ENCODE data around the gene CLDN20. TPM values are rescaled to one million over a fixed set of nuclear protein-coding genes. Genes with fewer than 3 reads are reported as not detected.
"Not testable (repeated sequence)": the region's sequence is repeated elsewhere in the genome, so short reads cannot be mapped to it uniquely, and the experiment has no call there.

Gene CLDN20
- total and polyA plus RNA-seq, 3 donors from 2014 or later: 0.26 TPM; not detected in 2

- intact Hi-C loops (cut with DNase I; ENCODE audit: low total_unique reads): no loop called here
- TF ChIP-seq, protein P1, sequence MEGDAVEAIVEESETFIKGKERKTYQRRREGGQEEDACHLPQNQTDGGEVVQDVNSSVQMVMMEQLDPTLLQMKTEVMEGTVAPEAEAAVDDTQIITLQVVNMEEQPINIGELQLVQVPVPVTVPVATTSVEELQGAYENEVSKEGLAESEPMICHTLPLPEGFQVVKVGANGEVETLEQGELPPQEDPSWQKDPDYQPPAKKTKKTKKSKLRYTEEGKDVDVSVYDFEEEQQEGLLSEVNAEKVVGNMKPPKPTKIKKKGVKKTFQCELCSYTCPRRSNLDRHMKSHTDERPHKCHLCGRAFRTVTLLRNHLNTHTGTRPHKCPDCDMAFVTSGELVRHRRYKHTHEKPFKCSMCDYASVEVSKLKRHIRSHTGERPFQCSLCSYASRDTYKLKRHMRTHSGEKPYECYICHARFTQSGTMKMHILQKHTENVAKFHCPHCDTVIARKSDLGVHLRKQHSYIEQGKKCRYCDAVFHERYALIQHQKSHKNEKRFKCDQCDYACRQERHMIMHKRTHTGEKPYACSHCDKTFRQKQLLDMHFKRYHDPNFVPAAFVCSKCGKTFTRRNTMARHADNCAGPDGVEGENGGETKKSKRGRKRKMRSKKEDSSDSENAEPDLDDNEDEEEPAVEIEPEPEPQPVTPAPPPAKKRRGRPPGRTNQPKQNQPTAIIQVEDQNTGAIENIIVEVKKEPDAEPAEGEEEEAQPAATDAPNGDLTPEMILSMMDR (IDR thresholded peaks at IDR 0.05): no peak
- no peak for TF ChIP-seq POLR2A (IDR thresholded peaks at IDR 0.05)
- H3K27me3 ChIP-seq: no peaks in the 10 kb centered on the region
- no peaks in the 10 kb centered on the region for H3K36me3 ChIP-seq (ENCODE audit: low read depth, missing control alignments)
- H3K9me3 ChIP-seq: no peaks in the 10 kb centered on the region
- DNase-seq: no peak
- H3K4me3 ChIP-seq: no peak overlapping the region
- no peak overlapping the region for H3K27ac ChIP-seq
- WGBS, 2 donors: 71 to 78% methylated on average over 6 of the region's 6 CpGs
- H3K4me1 ChIP-seq: peaks cover 11% of the 10 kb centered on the region
These were observed 47.3 kb downstream of the CLDN20 start for GRCh38 chr6:155311086-155311485.

- peaks cover 11% of the 10 kb centered on the region for H3K4me1 ChIP-seq
- H3K27me3 ChIP-seq: no peaks in the 10 kb centered on the region
- TF ChIP-seq POLR2A (IDR thresholded peaks at IDR 0.05): no peak
- TF ChIP-seq, protein P1 (IDR thresholded peaks at IDR 0.05): no peak
- H3K27ac ChIP-seq: no peak overlapping the region
- no peaks in the 10 kb centered on the region for H3K9me3 ChIP-seq
- WGBS, 2 donors: 93 to 96% methylated on average over 2 of the region's 2 CpGs
- no peak for DNase-seq
- no peak overlapping the region for H3K4me3 ChIP-seq
- H3K36me3 ChIP-seq (ENCODE audit: low read depth, missing control alignments): no peaks in the 10 kb centered on the region
- intact Hi-C loops (cut with DNase I; ENCODE audit: low total_unique reads): no loop called here
These were observed 47.8 kb downstream of the CLDN20 start for GRCh38 chr6:155311583-155311982.

DNA sequence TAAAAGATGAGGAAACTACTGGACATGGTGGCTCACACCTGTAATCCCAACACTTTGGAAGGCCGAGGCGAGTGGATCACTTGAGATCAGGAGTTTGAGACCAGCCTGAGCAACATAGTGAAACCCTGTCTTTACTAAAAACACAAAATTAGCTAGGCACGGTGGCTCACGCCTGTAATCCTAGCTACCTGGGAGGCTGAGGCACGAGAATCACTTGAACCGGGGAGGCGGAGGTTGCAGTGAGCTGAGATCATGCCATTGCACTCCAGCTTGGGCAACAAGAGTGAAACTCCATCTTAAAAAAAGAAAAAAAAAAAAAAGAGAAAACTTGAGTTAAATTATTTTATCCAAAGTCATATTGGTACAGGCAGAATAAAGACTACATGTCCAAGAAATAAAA is 49.1 kb downstream of the CLDN20 start:
- DNase-seq; H3K9me3 ChIP-seq; H3K4me3 ChIP-seq; intact Hi-C loops (cut with DNase I; ENCODE audit: low total_unique reads); H3K27ac ChIP-seq; H3K36me3 ChIP-seq (ENCODE audit: low read depth, missing control alignments); H3K27me3 ChIP-seq: not testable (repeated sequence)
- peaks cover 11% of the 10 kb centered on the region for H3K4me1 ChIP-seq
- 75 to 84% methylated on average over 7 of the region's 7 CpGs for WGBS, 2 donors

GRCh38 chr6:155313602-155314091 is 49.8 kb downstream of the CLDN20 start:
- WGBS, 2 donors: 1 to 3% methylated on average over 15 of the region's 15 CpGs

GRCh38 chr6:155314092-155314772 is 50.4 kb downstream of the CLDN20 start, which contains the start of gene TFB1M:
Gene TFB1M, minus strand, starts transcription at chr6:155314484. Its CDS starts 56 bp downstream, at chr6:155314428.
- peak; percentile 30 for TF ChIP-seq POLR2A (IDR thresholded peaks at IDR 0.05)
- TF ChIP-seq, protein P1 (IDR thresholded peaks at IDR 0.05): peak in 1 of 3 experiments; percentile 1
- Histone ChIP-seq H3K4me3 (peak within 1 kb of the TSS; percentile 82 to 83), H3K27me3 (no peaks in the 10 kb centered on the region), H3K36me3 (ENCODE audit: low read depth, missing control alignments) (no peaks in the 10 kb centered on the region), H3K27ac (peak within 1 kb of the TSS; percentile 48 to 75), H3K9me3 (no peaks in the 10 kb centered on the region), H3K4me1 (peaks cover 11% of the 10 kb centered on the region)
- 0% methylated on average over 8 to 52 of the region's 52 CpGs for WGBS, 2 donors
- peak; percentile 99 for DNase-seq
- intact Hi-C loops (cut with DNase I; ENCODE audit: low total_unique reads): no loop called here

More at GRCh38 chr6:155313602-155314091, 49.8 kb downstream of the CLDN20 start:
- no peak for TF ChIP-seq POLR2A (IDR thresholded peaks at IDR 0.05)
- TF ChIP-seq, protein P1 (IDR thresholded peaks at IDR 0.05): no peak
- H3K36me3 ChIP-seq (ENCODE audit: low read depth, missing control alignments): no peaks in the 10 kb centered on the region
- peak overlapping the region; percentile 48 to 75 for H3K27ac ChIP-seq
- no peaks in the 10 kb centered on the region for H3K27me3 ChIP-seq
- no peaks in the 10 kb centered on the region for H3K9me3 ChIP-seq
- intact Hi-C loops (cut with DNase I; ENCODE audit: low total_unique reads): no loop called here
- DNase-seq: no peak
- H3K4me3 ChIP-seq: peak overlapping the region; percentile 82 to 83
- H3K4me1 ChIP-seq: peaks cover 11% of the 10 kb centered on the region

Measured in testis (tissue), 3 donors.